Mesendoderm (in vitro differentiated cells): ENCODE results near the gene IL36G.

Source experiments
- DNase-seq: peaks from one replicate; pipeline ENCODE4 v3.0.0; 2013
- H2AK5ac ChIP-seq: 2 replicates; pipeline ENCODE4 v1.6.1; 2013; ENCODE audit warnings: low read length, inconsistent platforms
- H2BK120ac ChIP-seq: 2 replicates; pipeline ENCODE4 v1.6.1; 2013; ENCODE audit warnings: low read depth, mild to moderate bottlenecking, low read length, moderate library complexity, mixed read lengths
- H2BK15ac ChIP-seq: replicated peaks from 2 replicates; pipeline ENCODE4 v1.6.1; 2013; ENCODE audit warnings: low read depth, mild to moderate bottlenecking, moderate library complexity
- H2BK5ac ChIP-seq: 2 replicates; pipeline ENCODE4 v1.6.1; 2013; ENCODE audit warnings: low read length, inconsistent platforms
- H3K18ac ChIP-seq: 2 replicates; pipeline ENCODE4 v1.6.1; 2013; ENCODE audit warnings: mild to moderate bottlenecking, low read length, mixed read lengths
- H3K23ac ChIP-seq: one replicate; pipeline ENCODE4 v1.6.1; 2013; ENCODE audit warnings: low read length
- H3K27ac ChIP-seq: 2 replicates; pipeline ENCODE4 v1.5.1; 2013; ENCODE audit warnings: low read depth, mild to moderate bottlenecking, inconsistent platforms, low read length, moderate library complexity
- H3K27me3 ChIP-seq: 2 replicates; pipeline ENCODE4 v1.6.1; 2013; ENCODE audit warnings: low read length, control low read depth, mild to moderate bottlenecking, inconsistent platforms; ENCODE audit not compliant: insufficient read depth, poor library complexity
- H3K36me3 ChIP-seq: 2 replicates; pipeline ENCODE4 v1.6.1; 2013; ENCODE audit warnings: low read length, inconsistent platforms; ENCODE audit not compliant: control insufficient read depth, insufficient read depth
- H3K4ac ChIP-seq: one replicate; pipeline ENCODE4 v1.6.1; 2013; ENCODE audit warnings: low read depth, mild to moderate bottlenecking, low read length, moderate library complexity
- H3K4me1 ChIP-seq: 2 replicates; pipeline ENCODE4 v1.6.1; 2013; ENCODE audit warnings: low read depth, low read length, inconsistent platforms; ENCODE audit not compliant: control insufficient read depth
- H3K4me2 ChIP-seq: 2 replicates; pipeline ENCODE4 v1.6.1; 2013; ENCODE audit warnings: low read length
- H3K4me3 ChIP-seq: 2 replicates; pipeline ENCODE4 v1.5.1; 2013; ENCODE audit warnings: mild to moderate bottlenecking, low read length
- H3K56ac ChIP-seq: one replicate; pipeline ENCODE4 v1.6.1; 2013; ENCODE audit warnings: low read length
- H3K79me1 ChIP-seq: 2 replicates; pipeline ENCODE4 v1.6.1; 2013; ENCODE audit warnings: low read length, inconsistent platforms
- H3K79me2 ChIP-seq: 2 replicates; pipeline ENCODE4 v1.6.1; 2013; ENCODE audit warnings: mild to moderate bottlenecking, low read length; ENCODE audit not compliant: control insufficient read depth, insufficient read depth
- H3K9ac ChIP-seq: 2 replicates; pipeline ENCODE4 v1.6.1; 2013; ENCODE audit warnings: low read length, inconsistent platforms
- H4K5ac ChIP-seq: one replicate; pipeline ENCODE4 v1.6.1; 2013; ENCODE audit warnings: low read length
- H4K8ac ChIP-seq: one replicate; pipeline ENCODE4 v1.6.1; 2013; ENCODE audit warnings: low read depth, mild to moderate bottlenecking, control low read depth, low read length, moderate library complexity
- WGBS: extraction: QIAGEN DNeasy Blood & Tissue Kit; methylation state at CpG from one replicate; pipeline ENCODE4 v1.1.7; 2013; ENCODE audit warnings: low lambda C conversion rate, missing lambda C conversion rate; ENCODE audit not compliant: insufficient coverage; ENCODE audit errors: extremely low coverage; 5-methylcytosine and 5-hydroxymethylcytosine counted together

Gene IL36G

GRCh38 chr2:113005030-113005509 is 27.3 kb downstream of the IL36G start, which contains the start of gene IL36A:
IL36A (plus strand) TSS chr2:113005459; CDS start chr2:113005872, 413 bp downstream.
- Histone ChIP-seq H2BK15ac (no peak within 1 kb of the TSS), H3K27ac (no peak within 1 kb of the TSS), H3K79me1 (no peaks in the 10 kb centered on the region), H3K4ac (no peak within 1 kb of the TSS), H2BK120ac (no peak within 1 kb of the TSS), H3K4me1 (no peaks in the 10 kb centered on the region), H3K79me2 (no peaks in the 10 kb centered on the region), H3K18ac (no peak within 1 kb of the TSS), H4K5ac (no peak within 1 kb of the TSS), H3K56ac (no peak within 1 kb of the TSS), H3K9ac (no peak within 1 kb of the TSS), H3K27me3 (no peaks in the 10 kb centered on the region), H3K36me3 (no peaks in the 10 kb centered on the region), H2BK5ac (no peak within 1 kb of the TSS), H3K23ac (no peak within 1 kb of the TSS), H2AK5ac (no peak within 1 kb of the TSS), H3K4me3 (no peak within 1 kb of the TSS), H4K8ac (no peak within 1 kb of the TSS), H3K4me2 (no peak within 1 kb of the TSS)
- WGBS, result no CpG with 5 or more reads among the region's 3 CpGs
- no peak for DNase-seq

GRCh38 chr2:113007250-113007649 is 29.4 kb downstream of the IL36G start:
- no peak overlapping the region for H4K5ac ChIP-seq
- H3K4me1 ChIP-seq, result no peaks in the 10 kb centered on the region
- no peak overlapping the region for H2BK15ac ChIP-seq
- no peak overlapping the region for H3K23ac ChIP-seq
- no peak overlapping the region for H3K56ac ChIP-seq
- H4K8ac ChIP-seq, result no peak overlapping the region
- no peaks in the 10 kb centered on the region for H3K27me3 ChIP-seq
- DNase-seq, result no peak
- no peak overlapping the region for H3K4me3 ChIP-seq
- no peak overlapping the region for H3K9ac ChIP-seq
- H3K4ac ChIP-seq, result no peak overlapping the region
- no peak overlapping the region for H2BK120ac ChIP-seq
- no peaks in the 10 kb centered on the region for H3K79me2 ChIP-seq
- no peaks in the 10 kb centered on the region for H3K36me3 ChIP-seq
- WGBS, result no CpG with 5 or more reads among the region's 1 CpG
- no peak overlapping the region for H2AK5ac ChIP-seq
- no peak overlapping the region for H2BK5ac ChIP-seq
- H3K18ac ChIP-seq, result no peak overlapping the region
- no peak overlapping the region for H3K27ac ChIP-seq
- no peak overlapping the region for H3K4me2 ChIP-seq
- H3K79me1 ChIP-seq, result no peaks in the 10 kb centered on the region

- no peak overlapping the region for H3K18ac ChIP-seq
- H4K8ac ChIP-seq, result no peak overlapping the region
- H3K56ac ChIP-seq, result no peak overlapping the region
- H3K79me2 ChIP-seq, result no peaks in the 10 kb centered on the region
- no peak overlapping the region for H2BK15ac ChIP-seq
- no peak overlapping the region for H4K5ac ChIP-seq
- no peaks in the 10 kb centered on the region for H3K79me1 ChIP-seq
- H3K27me3 ChIP-seq, result no peaks in the 10 kb centered on the region
- no peak overlapping the region for H3K9ac ChIP-seq
- H3K36me3 ChIP-seq, result no peaks in the 10 kb centered on the region
- no peak overlapping the region for H2BK5ac ChIP-seq
- no CpG with 5 or more reads among the region's 1 CpG for WGBS
- no peaks in the 10 kb centered on the region for H3K4me1 ChIP-seq
- H3K4me3 ChIP-seq, result no peak overlapping the region
- H2AK5ac ChIP-seq, result no peak overlapping the region
- DNase-seq, result no peak
- H3K4ac ChIP-seq, result no peak overlapping the region
- H3K4me2 ChIP-seq, result no peak overlapping the region
- H2BK120ac ChIP-seq, result no peak overlapping the region
- no peak overlapping the region for H3K27ac ChIP-seq
- no peak overlapping the region for H3K23ac ChIP-seq
Observed at GRCh38 chr2:113009622-113010021, 31.8 kb downstream of the IL36G start.

- DNase-seq, result peak; percentile 1
- Histone ChIP-seq H2AK5ac (no peak overlapping the region), H2BK5ac (no peak overlapping the region), H2BK120ac (no peak overlapping the region), H3K4me1 (no peaks in the 10 kb centered on the region), H3K9ac (no peak overlapping the region), H3K4me3 (no peak overlapping the region), H2BK15ac (no peak overlapping the region), H4K8ac (no peak overlapping the region), H3K79me2 (no peaks in the 10 kb centered on the region), H3K56ac (no peak overlapping the region), H3K79me1 (no peaks in the 10 kb centered on the region), H3K18ac (no peak overlapping the region), H3K36me3 (no peaks in the 10 kb centered on the region), H3K27ac (no peak overlapping the region), H4K5ac (no peak overlapping the region), H3K23ac (no peak overlapping the region), H3K4me2 (no peak overlapping the region), H3K27me3 (no peaks in the 10 kb centered on the region), H3K4ac (no peak overlapping the region)
- WGBS, result no CpG with 5 or more reads among the region's 2 CpGs
Observed at GRCh38 chr2:113010088-113010487, 32.3 kb downstream of the IL36G start.

GRCh38 chr2:113011108-113011507 is 33.3 kb downstream of the IL36G start:
- H2AK5ac ChIP-seq, result no peak overlapping the region
- no peak overlapping the region for H3K23ac ChIP-seq
- no peak overlapping the region for H3K4me3 ChIP-seq
- H3K36me3 ChIP-seq, result no peaks in the 10 kb centered on the region
- no peak overlapping the region for H2BK120ac ChIP-seq
- H4K5ac ChIP-seq, result no peak overlapping the region
- H3K4me1 ChIP-seq, result no peaks in the 10 kb centered on the region
- no peaks in the 10 kb centered on the region for H3K27me3 ChIP-seq
- WGBS, result no CpG with 5 or more reads among the region's 1 CpG
- no peak for DNase-seq
- no peak overlapping the region for H3K4ac ChIP-seq
- no peak overlapping the region for H3K27ac ChIP-seq
- H3K4me2 ChIP-seq, result no peak overlapping the region
- H4K8ac ChIP-seq, result no peak overlapping the region
- no peak overlapping the region for H3K9ac ChIP-seq
- H2BK15ac ChIP-seq, result no peak overlapping the region
- no peak overlapping the region for H3K56ac ChIP-seq
- no peak overlapping the region for H2BK5ac ChIP-seq
- no peak overlapping the region for H3K18ac ChIP-seq
- no peaks in the 10 kb centered on the region for H3K79me2 ChIP-seq
- no peaks in the 10 kb centered on the region for H3K79me1 ChIP-seq
